ENCODE results near the gene DYNC1I1. TPM values are rescaled to one million over a fixed set of nuclear protein-coding genes. Genes with fewer than 3 reads are reported as not detected.

The DYNC1I1 gene
- 0.51 and 0.59 TPM in 2 replicates for polyA plus RNA-seq (2014; cell fraction: cytosol; rRNA removed)
- polyA plus RNA-seq (2014; cell fraction: nucleus; rRNA removed) = 0.54 and 0.58 TPM in 2 replicates

- peak; percentile 68 for DNase-seq (ENCODE audit: low spot score)
These were observed at the start of gene DYNC1I1 for GRCh38 chr7:95772298-95772770. Gene DYNC1I1, plus strand, starts transcription at chr7:95772554. Its CDS starts 32,176 bp downstream, at chr7:95804730.

- peak; percentile 65 for DNase-seq (ENCODE audit: low spot score)
These were observed 48.7 kb upstream of the DYNC1I1 start for GRCh38 chr7:95723583-95724180.

GRCh38 chr7:95725205-95725604, 47.1 kb upstream of the DYNC1I1 start:
- DNase-seq (ENCODE audit: low spot score) = peak; percentile 7

- no peak for DNase-seq (ENCODE audit: low spot score)
These were observed 41.7 kb upstream of the DYNC1I1 start for GRCh38 chr7:95730493-95731280.

GRCh38 chr7:95736635-95737034, 35.7 kb upstream of the DYNC1I1 start:
- no peak for DNase-seq (ENCODE audit: low spot score)

GRCh38 chr7:95737828-95738505, 34.4 kb upstream of the DYNC1I1 start:
- no peak for DNase-seq (ENCODE audit: low spot score)

- DNase-seq (ENCODE audit: low spot score) = no peak
These were observed 23.3 kb upstream of the DYNC1I1 start for GRCh38 chr7:95749044-95749443.

- DNase-seq (ENCODE audit: low spot score) = no peak
These were observed 22.8 kb upstream of the DYNC1I1 start for GRCh38 chr7:95749515-95749914.

GRCh38 chr7:95753440-95753839, 18.9 kb upstream of the DYNC1I1 start:
- no peak for DNase-seq (ENCODE audit: low spot score)

GRCh38 chr7:95755277-95755934, 16.9 kb upstream of the DYNC1I1 start:
- no peak for DNase-seq (ENCODE audit: low spot score)

- peak; percentile 57 for DNase-seq (ENCODE audit: low spot score)
These were observed 14.2 kb upstream of the DYNC1I1 start for GRCh38 chr7:95758187-95758586.

GRCh38 chr7:95766086-95766485, 6.3 kb upstream of the DYNC1I1 start:
- DNase-seq (ENCODE audit: low spot score) = no peak

- no peak for DNase-seq (ENCODE audit: low spot score)
These were observed 5.7 kb upstream of the DYNC1I1 start for GRCh38 chr7:95766657-95767056.

- DNase-seq (ENCODE audit: low spot score) = peak; percentile 6
These were observed 622 bp downstream of the DYNC1I1 start for GRCh38 chr7:95772771-95773581.

GRCh38 chr7:95776561-95777185, 4.3 kb downstream of the DYNC1I1 start:
- DNase-seq (ENCODE audit: low spot score) = no peak

GRCh38 chr7:95777269-95777668, 4.9 kb downstream of the DYNC1I1 start:
- no peak for DNase-seq (ENCODE audit: low spot score)

GRCh38 chr7:95780665-95781064, 8.3 kb downstream of the DYNC1I1 start:
- no peak for DNase-seq (ENCODE audit: low spot score)

GRCh38 chr7:95781961-95782586, 9.7 kb downstream of the DYNC1I1 start:
- DNase-seq (ENCODE audit: low spot score) = no peak

GRCh38 chr7:95784796-95785195, 12.4 kb downstream of the DYNC1I1 start:
- no peak for DNase-seq (ENCODE audit: low spot score)

- DNase-seq (ENCODE audit: low spot score) = no peak
These were observed 15.9 kb downstream of the DYNC1I1 start for GRCh38 chr7:95788258-95788657.
